Kidney (tissue), 14 donors: ENCODE measurements around the gene SLC12A4. TPM values are rescaled to one million over a fixed set of nuclear protein-coding genes. Genes with fewer than 3 reads are reported as not detected.
"Not testable (repeated sequence)": the region's sequence is repeated elsewhere in the genome, so short reads cannot be mapped to it uniquely, and the experiment has no call there.

ENCODE experiments used
- DNase-seq, 5 donors: peaks; one replicate each; pipeline ENCODE4 v3.0.0-alpha.2; 2013 to 2020
- FAIRE-seq: peaks from 2 replicates; lab custom pipeline; 2012; peaks lifted over from hg19 to GRCh38; lab: Jason Lieb, UNC
- H3K27ac ChIP-seq, 2 donors: one replicate each; pipeline ENCODE4 v1.7.0; 2013; ENCODE audit warnings: low read depth in 2 of 2, low read length in 2 of 2, inconsistent platforms in 1 of 2
- H3K27me3 ChIP-seq: one replicate; pipeline ENCODE4 v1.7.1; 2013; ENCODE audit warnings: low read length, inconsistent platforms; ENCODE audit not compliant: control insufficient read depth, insufficient read depth
- H3K36me3 ChIP-seq, 3 donors: one replicate each; pipeline versions ENCODE4 v1.7.0 to v1.7.1; 2013; ENCODE audit warnings: low read length in 3 of 3, control low read depth in 1 of 3, inconsistent platforms in 1 of 3; ENCODE audit not compliant: insufficient read depth in 3 of 3, control insufficient read depth in 2 of 3
- H3K4me1 ChIP-seq, 3 donors: one replicate each; pipeline versions ENCODE4 v1.7.0 to v1.7.1; 2013; ENCODE audit warnings: low read length in 3 of 3, inconsistent platforms in 1 of 3, low read depth in 1 of 3; ENCODE audit not compliant: control insufficient read depth in 2 of 3, insufficient read depth in 2 of 3
- H3K4me3 ChIP-seq, 3 donors: one replicate each; pipeline versions ENCODE4 v1.7.0 to v1.8.1; 2013; ENCODE audit warnings: low read length in 3 of 3, control low read depth in 1 of 3, inconsistent platforms in 1 of 3
- H3K9ac ChIP-seq, 3 donors: one replicate each; pipeline versions ENCODE4 v1.7.0 to v1.7.1; 2013; ENCODE audit warnings: low read length in 3 of 3, control low read depth in 1 of 3, inconsistent platforms in 1 of 3
- H3K9me3 ChIP-seq, 3 donors: one replicate each; pipeline versions ENCODE4 v1.7.0 to v1.7.1; 2013; ENCODE audit warnings: low read length in 3 of 3, control low read depth in 1 of 3, inconsistent platforms in 1 of 3; ENCODE audit not compliant: control insufficient read depth in 2 of 3, insufficient read depth in 1 of 3
- CTCF ChIP-seq: IDR thresholded peaks from 3 replicates; pipeline ENCODE4 v1.5.1; 2012; ENCODE audit warnings: mild to moderate bottlenecking, moderate library complexity, borderline replicate concordance; ENCODE audit not compliant: insufficient read depth; ENCODE audit errors: extremely low read depth
- intact Hi-C: fragments of 100-400 bp; cut with DNase I; formaldehyde crosslinking; loops from one replicate; pipeline ENCODE4 v1.11.1; 2022
- polyA plus RNA-seq: library from polyadenylated mRNA; stranded (reverse); fragments of 350-450 nt; fragmentation: Illumina TruSeq; extraction: RNeasy Lipid Tissue Mini Kit (QIAGEN cat#74804); gene quantifications from one replicate; pipeline ENCODE4 v1.2.3, GENCODE V29; 2014; ENCODE audit warnings: low read depth, low replicate concordance; ENCODE audit not compliant: insufficient read depth
- total RNA-seq: library from RNA; stranded (reverse); fragmentation: NEBNext Ultra II Directional; extraction: Animal tissue kit (Norgen Biotek cat#: 25700); gene quantifications from one replicate; pipeline ENCODE4 v1.2.1, GENCODE V29; 2021
- donor health status: control.
- donor health status: control.
- donor health status: control.
- donor health status: control.
- donor health status: control.
- donor health status: DM: yes; HTN: yes; CAD: no.
- donor health status: Normal renal cell carcinoma (clear cell type).

The SLC12A4 gene
- total and polyA plus RNA-seq, 2 donors from 2014 or later = 16.7 to 66.2 TPM

GRCh38 chr16:67940446-67941089, 27.9 kb downstream of the SLC12A4 start:
- Histone ChIP-seq H3K4me3 (no peak overlapping the region), H3K9ac (no peak overlapping the region), H3K4me1 (peaks cover 0 to 15% (median 6%) of the 10 kb centered on the region in 3 donors), H3K36me3 (peaks cover 0 to 14% (median 0%) of the 10 kb centered on the region in 3 donors), H3K27ac (no peak overlapping the region), H3K27me3 (no peaks in the 10 kb centered on the region), H3K9me3 (no peaks in the 10 kb centered on the region)
- intact Hi-C loops = no loop called here
- no peak for TF ChIP-seq CTCF
- FAIRE-seq (no peak), DNase-seq (no peak)

GRCh38 chr16:67939507-67940445, 28.7 kb downstream of the SLC12A4 start:
- DNase-seq (no peak), FAIRE-seq (no peak)
- Histone ChIP-seq H3K27ac (no peak overlapping the region), H3K9ac (no peak overlapping the region), H3K36me3 (peaks cover 0 to 10% (median 0%) of the 10 kb centered on the region in 3 donors), H3K9me3 (no peaks in the 10 kb centered on the region), H3K4me1 (peaks cover 0 to 22% (median 10%) of the 10 kb centered on the region in 3 donors), H3K27me3 (no peaks in the 10 kb centered on the region), H3K4me3 (no peak overlapping the region)
- TF ChIP-seq CTCF = no peak
- intact Hi-C loops = no loop called here

GRCh38 chr16:67937713-67938112, 30.7 kb downstream of the SLC12A4 start:
- H3K9me3 ChIP-seq, DNase-seq, H3K36me3 ChIP-seq, H3K9ac ChIP-seq, intact Hi-C loops, FAIRE-seq, H3K4me3 ChIP-seq, H3K27me3 ChIP-seq, H3K27ac ChIP-seq: not testable (repeated sequence)
- peaks cover 0 to 25% (median 11%) of the 10 kb centered on the region in 3 donors for H3K4me1 ChIP-seq
